Central memory CD8-positive, alpha-beta T cell (primary cell): ENCODE measurements around the gene NASP.

ENCODE experiments used
- ATAC-seq: fragments of 150-1000 bp; cut with Tn5 transposase; replicated peaks from 2 replicates; pipeline ENCODE4 v1.10.0; 2022; ENCODE audit warnings: mild to moderate bottlenecking, moderate FRiP score, moderate number of reproducible peaks; ENCODE audit not compliant: poor library complexity, severe bottlenecking; ENCODE audit errors: extremely low read depth
- DNase-seq, 2 donors: peaks; one replicate each; pipeline ENCODE4 v3.0.0; 2021; ENCODE audit warnings: low spot score in 2 of 2
- H3K27ac Mint-ChIP-seq: one replicate; pipeline ENCODE4 v1.8.0; 2022; ENCODE audit warnings: low read depth, mild to moderate bottlenecking, moderate library complexity, mixed read lengths
- H3K27me3 Mint-ChIP-seq: one replicate; pipeline ENCODE4 v1.8.0; 2022; ENCODE audit warnings: mixed read lengths
- H3K36me3 Mint-ChIP-seq: one replicate; pipeline ENCODE4 v1.8.0; 2022; ENCODE audit warnings: mild to moderate bottlenecking, moderate library complexity, mixed read lengths; ENCODE audit not compliant: insufficient read depth
- H3K4me1 Mint-ChIP-seq: one replicate; pipeline ENCODE4 v1.8.0; 2022; ENCODE audit warnings: mixed read lengths
- H3K4me3 Mint-ChIP-seq: one replicate; pipeline ENCODE4 v1.8.0; 2022; ENCODE audit warnings: mild to moderate bottlenecking, moderate library complexity, mixed read lengths
- H3K9me3 Mint-ChIP-seq: one replicate; pipeline ENCODE4 v1.8.0; 2022; ENCODE audit warnings: mixed read lengths

The NASP gene

DNA sequence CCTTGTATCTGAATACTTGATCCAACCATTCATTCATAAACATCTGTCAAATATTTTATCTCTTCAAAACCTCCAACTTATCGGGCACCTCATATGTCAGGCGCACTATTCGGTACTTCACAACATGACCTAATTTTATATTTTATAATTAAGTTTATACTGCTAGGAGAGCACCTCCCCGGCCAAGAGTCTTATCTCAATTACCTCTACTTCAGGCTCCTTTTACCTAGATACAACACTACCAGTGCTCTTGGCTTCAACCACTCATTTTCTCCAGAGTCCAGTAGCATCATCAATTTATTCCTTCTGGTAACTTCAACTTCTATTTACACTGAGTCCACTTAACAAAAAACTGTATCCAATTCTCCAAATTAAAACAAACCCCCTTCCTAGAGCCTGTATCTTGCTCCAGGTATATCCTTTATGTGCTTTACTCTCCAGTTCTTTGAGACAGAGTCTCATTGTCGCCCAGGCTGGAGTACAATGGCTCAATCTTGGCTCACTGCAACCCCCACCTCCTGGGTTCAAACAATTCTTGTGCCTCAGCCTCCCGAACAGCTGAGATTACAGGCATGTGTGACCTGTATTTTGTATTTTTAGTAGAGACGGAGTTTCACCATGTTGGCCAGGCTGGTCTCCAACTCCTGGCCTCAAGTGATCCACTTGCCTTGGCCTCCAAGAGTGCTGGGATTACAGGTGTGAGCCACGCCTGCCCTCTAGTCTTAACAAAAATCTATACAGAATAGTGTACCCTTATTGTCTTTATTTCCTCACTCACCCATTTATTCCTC lies 83.7 kb downstream of the NASP start:
- no peak overlapping the region for H3K27ac Mint-ChIP-seq

More for the DNA sequence above, 83.7 kb downstream of the NASP start:
- no peak for DNase-seq
- no peak for ATAC-seq
- Mint-ChIP-seq H3K9me3 (no peaks in the 10 kb centered on the region), H3K4me3 (no peak overlapping the region), H3K36me3 (peaks cover 12% of the 10 kb centered on the region), H3K4me1 (peaks cover 53% of the 10 kb centered on the region), H3K27me3 (no peaks in the 10 kb centered on the region)
